ENCODE results near the gene ITFG2.

Gene ITFG2

GRCh38 chr12:2826721-2827515 is 14.4 kb downstream of the ITFG2 start:
- no peak for DNase-seq (ENCODE audit: extremely low spot score)
- no peak for TF ChIP-seq CTCF (IDR thresholded peaks at IDR 0.05; ENCODE audit: control extremely low read depth, extremely low read depth, low read depth, missing control alignments)
- CTCF ChIA-PET = interaction anchor here (0.7 to 1.6 kb wide), 2 partner anchors 19 to 240 kb away, joined by 3 to 4 read pairs; no protein-coding TSS in a partner anchor
- POLR2A ChIA-PET = no interaction called here

- no peak for TF ChIP-seq CTCF (IDR thresholded peaks at IDR 0.05; ENCODE audit: control extremely low read depth, extremely low read depth, low read depth, missing control alignments)
- DNase-seq (ENCODE audit: extremely low spot score) = no peak
- CTCF ChIA-PET = no interaction called here
- POLR2A ChIA-PET = no interaction called here
Observed at GRCh38 chr12:2829275-2829674, 16.8 kb downstream of the ITFG2 start.

- POLR2A ChIA-PET = no interaction called here
- DNase-seq (ENCODE audit: extremely low spot score) = no peak
- TF ChIP-seq CTCF (IDR thresholded peaks at IDR 0.05; ENCODE audit: control extremely low read depth, extremely low read depth, low read depth, missing control alignments) = no peak
- CTCF ChIA-PET = interaction anchor here (1.0 to 2.0 kb wide), 3 partner anchors 10 to 21 kb away, joined by 3 to 10 read pairs (median 4); no protein-coding TSS in a partner anchor
Observed at GRCh38 chr12:2832550-2833127, 20.2 kb downstream of the ITFG2 start.

- no peak for DNase-seq (ENCODE audit: extremely low spot score)
- POLR2A ChIA-PET = no interaction called here
- CTCF ChIA-PET = interaction anchor here (1.0 to 2.0 kb wide), 4 partner anchors 8 to 21 kb away, joined by 3 to 10 read pairs (median 4); no protein-coding TSS in a partner anchor
- TF ChIP-seq CTCF (IDR thresholded peaks at IDR 0.05; ENCODE audit: control extremely low read depth, extremely low read depth, low read depth, missing control alignments) = no peak
Observed at GRCh38 chr12:2833327-2833726, 20.9 kb downstream of the ITFG2 start.

- DNase-seq (ENCODE audit: extremely low spot score) = no peak
- CTCF ChIA-PET = interaction anchor here (1.0 to 3.3 kb wide), 5 partner anchors 9 to 20 kb away, joined by 3 to 11 read pairs (median 4); no protein-coding TSS in a partner anchor
- TF ChIP-seq CTCF (IDR thresholded peaks at IDR 0.05; ENCODE audit: control extremely low read depth, extremely low read depth, low read depth, missing control alignments) = no peak
- POLR2A ChIA-PET = no interaction called here
Observed at GRCh38 chr12:2833810-2834209, 21.3 kb downstream of the ITFG2 start.

- no peak for DNase-seq (ENCODE audit: extremely low spot score)
- ChIA-PET CTCF (interaction anchor here (1.3 to 3.3 kb wide), 3 partner anchors 19 to 23 kb away, joined by 3 to 11 read pairs (median 4); no protein-coding TSS in a partner anchor), POLR2A (no interaction called here)
- no peak for TF ChIP-seq CTCF (IDR thresholded peaks at IDR 0.05; ENCODE audit: control extremely low read depth, extremely low read depth, low read depth, missing control alignments)
Observed at GRCh38 chr12:2834581-2835491, 22.4 kb downstream of the ITFG2 start, which contains the start of gene NRIP2. Gene NRIP2, minus strand, starts transcription at chr12:2835035. Its CDS starts 52 bp downstream, at chr12:2834983.

Measured in GM10248 (cell line).